Measurements from ENCODE around the gene RB1.
A peak's percentile ranks its signal among the peaks of the same experiment; 100 is the strongest.

RB1 gene

GRCh38 chr13:48457578-48458242 lies 154.2 kb downstream of the RB1 start:
- no peak for DNase-seq

- DNase-seq = no peak
Observed at GRCh38 chr13:48475230-48475629, 171.7 kb downstream of the RB1 start.

GRCh38 chr13:48476215-48476614 lies 172.7 kb downstream of the RB1 start:
- no peak for DNase-seq

GRCh38 chr13:48476686-48477085 lies 173.1 kb downstream of the RB1 start:
- no peak for DNase-seq

GRCh38 chr13:48477191-48477855 lies 173.8 kb downstream of the RB1 start:
- DNase-seq = no peak

- DNase-seq = no peak
Observed at GRCh38 chr13:48478391-48478790, 174.8 kb downstream of the RB1 start.

GRCh38 chr13:48483575-48483974 lies 180.0 kb downstream of the RB1 start:
- DNase-seq = no peak

GRCh38 chr13:48485432-48485831 lies 181.9 kb downstream of the RB1 start:
- DNase-seq = no peak

- no peak for DNase-seq
Observed at GRCh38 chr13:48486362-48486761, 182.8 kb downstream of the RB1 start.

GRCh38 chr13:48486836-48487235 lies 183.3 kb downstream of the RB1 start:
- no peak for DNase-seq

- DNase-seq = no peak
Observed at GRCh38 chr13:48487968-48488367, 184.4 kb downstream of the RB1 start.

GRCh38 chr13:48488995-48489394 lies 185.4 kb downstream of the RB1 start:
- no peak for DNase-seq

GRCh38 chr13:48489666-48490065 lies 186.1 kb downstream of the RB1 start:
- DNase-seq = no peak

GRCh38 chr13:48490241-48490640 lies 186.7 kb downstream of the RB1 start:
- DNase-seq = no peak

GRCh38 chr13:48491423-48492095 lies 188.0 kb downstream of the RB1 start:
- DNase-seq = no peak

GRCh38 chr13:48492096-48492440 lies 188.5 kb downstream of the RB1 start:
- no peak for DNase-seq

GRCh38 chr13:48492470-48493065 lies 189.0 kb downstream of the RB1 start:
- DNase-seq = no peak

- DNase-seq = no peak
Observed at GRCh38 chr13:48493066-48493765, 189.7 kb downstream of the RB1 start.

GRCh38 chr13:48493851-48494250 lies 190.3 kb downstream of the RB1 start:
- DNase-seq = peak; percentile 10

- no peak for DNase-seq
Observed at GRCh38 chr13:48494874-48495273, 191.3 kb downstream of the RB1 start.

GRCh38 chr13:48496271-48497161 lies 193.0 kb downstream of the RB1 start:
- no peak for DNase-seq

GRCh38 chr13:48497669-48498068 lies 194.1 kb downstream of the RB1 start:
- no peak for DNase-seq
